Fibroblast of peridontal ligament (primary cell): ENCODE data around the gene NADSYN1.

ENCODE experiments used
- DNase-seq: peaks from one replicate; pipeline ENCODE4 v3.0.0-alpha.2; 2010; ENCODE audit errors: extremely low read depth

The NADSYN1 gene

DNA sequence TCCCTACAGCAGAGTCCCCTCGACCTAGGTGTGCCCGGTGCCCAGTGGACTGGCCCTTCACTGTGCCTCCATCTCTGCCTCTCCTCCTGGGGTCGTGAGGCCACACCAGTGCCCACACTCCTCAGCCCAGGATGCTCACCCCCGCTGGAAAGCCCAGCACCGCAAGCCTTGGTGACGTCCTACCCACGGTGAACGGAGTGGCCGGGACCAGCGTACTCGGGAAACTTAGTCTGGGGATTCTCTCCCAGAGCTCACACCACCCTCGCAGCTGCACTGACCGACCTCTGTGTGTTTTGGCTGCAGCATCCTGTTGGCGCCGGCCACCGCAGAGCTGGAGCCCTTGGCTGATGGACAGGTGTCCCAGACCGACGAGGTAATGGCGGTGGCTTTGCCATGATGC, 38.5 kb downstream of the NADSYN1 start:
- DNase-seq = no peak

DNA sequence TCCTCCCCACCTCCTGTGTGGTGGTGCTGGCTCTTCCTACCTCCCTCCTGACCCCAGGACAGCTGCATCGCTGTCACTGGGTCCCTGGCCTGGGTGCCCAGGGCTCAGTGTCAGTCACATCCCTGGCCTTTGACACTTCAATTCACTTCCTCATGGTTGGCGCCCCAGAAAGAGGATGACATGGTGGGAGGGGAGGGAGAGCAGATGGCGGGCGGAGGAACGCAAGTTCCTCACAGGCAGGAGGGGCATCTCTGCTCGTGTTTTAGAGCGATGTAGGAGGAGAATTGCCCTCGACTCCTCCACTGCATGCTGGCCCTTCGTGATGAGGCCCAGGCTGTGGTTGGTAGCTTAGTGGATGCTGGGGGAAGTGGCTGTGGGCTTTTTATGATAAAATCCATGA, 38.9 kb downstream of the NADSYN1 start:
- no peak for DNase-seq

DNA sequence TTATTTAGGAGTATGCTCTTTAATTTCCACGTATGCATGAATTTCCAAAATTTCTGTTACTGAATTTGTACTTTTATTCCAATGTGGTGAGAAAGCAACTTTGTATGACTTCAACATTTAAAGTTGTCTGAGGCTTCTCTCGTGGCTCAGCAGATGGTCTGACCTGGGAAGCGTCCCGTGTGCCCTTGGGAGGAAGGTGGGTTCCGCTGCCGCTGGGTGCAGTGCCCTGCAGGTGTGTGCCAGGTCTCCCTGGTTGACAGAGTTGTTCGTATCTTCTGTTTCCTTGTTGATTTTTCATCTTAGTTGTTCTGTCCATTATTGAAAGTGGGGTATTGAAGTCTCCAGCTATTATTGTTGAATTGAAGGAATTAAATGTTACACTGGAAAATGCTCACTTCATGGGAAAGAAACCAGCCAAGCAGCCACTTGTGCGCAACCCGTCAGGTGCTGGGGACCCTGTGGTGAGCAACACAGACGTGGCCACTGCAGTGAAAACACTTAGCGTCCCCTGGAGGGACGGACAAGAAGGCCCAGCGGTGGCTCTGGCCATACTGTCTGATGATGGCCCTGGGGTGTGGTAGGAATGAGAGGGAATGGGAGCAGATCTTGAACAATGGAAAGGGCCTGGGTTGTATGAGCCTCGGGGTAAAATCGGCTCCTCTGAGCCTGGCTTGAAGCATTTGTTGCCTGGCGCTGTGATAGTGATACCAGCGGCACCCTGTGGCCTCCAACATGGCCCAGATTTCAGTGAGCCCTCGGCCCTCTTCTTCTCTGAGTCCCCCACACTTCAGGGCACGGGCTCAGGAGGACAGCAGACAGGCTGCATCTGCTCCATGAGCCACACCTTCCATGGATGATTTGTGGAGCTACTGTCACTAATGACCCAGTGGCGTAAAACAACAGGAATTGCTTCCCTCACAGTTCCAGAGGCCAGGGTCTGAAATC, 42.6 kb downstream of the NADSYN1 start:
- no peak for DNase-seq

DNA sequence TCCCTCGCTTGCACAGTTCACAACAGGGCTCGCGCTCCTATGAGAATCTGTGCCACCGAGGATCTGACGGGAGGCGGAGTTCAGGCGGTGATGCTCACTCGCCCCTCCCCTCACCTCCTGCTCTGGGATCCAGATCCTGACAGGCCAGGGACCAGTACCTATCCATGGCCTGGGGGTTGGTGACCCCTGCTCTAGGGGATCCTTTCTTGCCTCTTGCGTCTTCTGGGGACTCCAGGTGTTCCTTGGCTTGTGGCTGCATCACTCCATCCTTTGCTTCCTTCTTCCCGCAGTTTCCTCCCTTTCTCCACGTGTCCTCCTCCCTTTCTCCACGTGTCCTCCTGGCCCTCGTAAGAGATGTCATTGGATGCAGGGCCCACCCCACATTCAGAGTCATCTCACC, 43.4 kb downstream of the NADSYN1 start:
- DNase-seq = no peak

DNA sequence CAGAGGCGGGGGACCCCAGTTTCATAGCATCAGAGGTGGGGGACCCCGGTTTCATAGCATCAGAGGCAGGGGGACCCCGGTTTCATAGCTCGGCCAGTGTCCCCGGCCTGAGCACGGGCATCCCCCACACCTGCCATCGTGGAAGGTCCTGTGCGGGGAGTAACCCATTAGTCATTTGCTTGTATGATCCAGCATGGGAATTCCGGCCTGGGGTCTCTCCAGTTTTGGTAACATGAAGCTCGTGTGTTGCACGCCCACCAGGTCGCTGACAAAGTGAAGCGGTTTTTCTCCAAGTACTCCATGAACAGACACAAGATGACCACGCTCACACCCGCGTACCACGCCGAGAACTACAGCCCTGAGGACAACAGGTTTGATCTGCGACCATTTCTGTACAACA, 45.1 kb downstream of the NADSYN1 start:
- no peak for DNase-seq

- DNase-seq = no peak
Observed at GRCh38 chr11:71499125-71499524, 46.1 kb downstream of the NADSYN1 start.

- no peak for DNase-seq
Observed at GRCh38 chr11:71499546-71499945, 46.5 kb downstream of the NADSYN1 start.

DNA sequence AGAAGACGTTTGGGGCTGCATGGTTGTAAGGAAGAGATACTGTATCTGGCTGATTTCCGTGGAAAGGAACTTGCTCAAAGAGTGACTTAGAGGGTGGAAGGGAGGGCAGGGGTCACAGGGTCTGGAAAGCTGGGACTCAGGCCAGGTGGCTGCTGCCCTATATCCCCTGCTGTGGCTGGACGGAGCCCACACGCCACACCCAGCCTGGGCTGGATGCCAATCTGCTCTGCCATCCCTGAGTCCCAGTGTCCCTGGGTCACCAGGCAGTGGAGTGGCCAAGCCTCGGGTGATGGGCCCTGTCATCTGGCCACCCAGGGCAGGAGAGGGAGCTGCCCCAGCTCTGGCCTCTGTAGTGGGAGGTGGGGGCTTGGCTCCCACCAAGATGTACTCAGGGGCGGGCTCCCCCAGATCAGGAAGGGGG, 47.6 kb downstream of the NADSYN1 start:
- no peak for DNase-seq

DNA sequence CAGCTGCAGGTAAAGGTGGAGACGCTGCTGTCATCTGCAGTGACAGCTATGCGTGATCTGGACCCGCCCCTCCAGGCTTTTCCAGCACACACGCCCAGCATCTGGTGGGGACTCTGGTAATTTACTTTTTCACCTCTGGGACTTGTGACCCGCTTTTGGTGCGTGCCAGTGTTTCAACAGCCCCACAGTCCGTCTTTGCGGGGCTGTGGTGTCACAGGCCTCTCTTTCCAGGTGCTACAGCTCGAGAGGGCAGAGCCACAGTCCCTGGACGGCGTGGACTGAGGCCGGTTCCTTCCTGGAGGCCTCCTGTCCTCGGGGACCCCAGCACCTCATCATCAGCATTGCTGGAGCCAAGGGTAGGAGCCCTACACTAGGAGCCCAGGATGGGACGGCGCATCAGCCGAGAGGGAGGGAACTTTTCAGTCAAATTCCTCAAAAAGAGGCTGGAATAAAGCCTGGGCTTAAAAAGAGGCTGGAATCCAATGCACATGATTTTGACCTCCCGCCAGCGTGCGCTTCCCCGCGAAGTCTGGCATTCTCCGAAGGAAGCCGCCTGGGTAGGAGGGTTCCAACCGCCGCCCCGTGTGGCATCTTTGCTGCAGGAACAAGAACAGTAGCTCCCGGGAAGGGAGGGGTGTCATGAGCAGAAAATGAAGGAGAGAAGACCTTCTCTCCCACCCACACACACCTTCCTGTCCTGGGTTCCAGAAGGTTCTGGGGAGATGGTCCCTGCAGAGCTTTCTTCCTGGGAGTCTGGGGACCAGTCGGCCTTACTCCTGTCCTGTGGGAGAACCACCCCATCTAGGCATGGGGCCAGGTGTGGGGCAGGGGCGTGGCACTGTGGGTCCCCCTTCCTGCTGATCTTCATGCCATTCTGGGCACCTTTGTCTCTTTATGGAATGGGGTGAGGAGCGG, 48.3 kb downstream of the NADSYN1 start:
- no peak for DNase-seq

GRCh38 chr11:71502026-71502425, 49.0 kb downstream of the NADSYN1 start:
- DNase-seq = no peak

GRCh38 chr11:71502871-71503435, 50.0 kb downstream of the NADSYN1 start:
- DNase-seq = no peak

DNA sequence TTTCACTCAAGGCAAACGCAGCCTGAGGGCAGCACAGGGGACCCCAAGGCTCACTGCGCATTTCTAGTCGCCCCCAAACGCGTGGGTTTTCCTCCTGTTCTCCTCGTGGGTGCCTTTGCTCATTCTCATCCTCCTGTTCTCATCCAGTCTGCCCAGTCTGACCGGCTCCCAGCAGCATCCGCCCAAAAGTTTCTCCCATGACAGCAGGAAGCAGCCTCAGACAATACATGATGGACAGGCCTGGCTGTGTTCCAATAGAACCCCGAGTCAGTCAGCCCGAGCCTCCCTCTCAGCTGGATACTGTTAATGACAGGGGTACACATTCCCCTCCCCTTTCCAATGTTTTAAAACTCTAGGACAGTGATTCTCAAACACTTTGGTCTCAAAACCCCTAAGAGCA, 51.5 kb downstream of the NADSYN1 start:
- DNase-seq = no peak

GRCh38 chr11:71505001-71505400, 52.0 kb downstream of the NADSYN1 start:
- no peak for DNase-seq

DNA sequence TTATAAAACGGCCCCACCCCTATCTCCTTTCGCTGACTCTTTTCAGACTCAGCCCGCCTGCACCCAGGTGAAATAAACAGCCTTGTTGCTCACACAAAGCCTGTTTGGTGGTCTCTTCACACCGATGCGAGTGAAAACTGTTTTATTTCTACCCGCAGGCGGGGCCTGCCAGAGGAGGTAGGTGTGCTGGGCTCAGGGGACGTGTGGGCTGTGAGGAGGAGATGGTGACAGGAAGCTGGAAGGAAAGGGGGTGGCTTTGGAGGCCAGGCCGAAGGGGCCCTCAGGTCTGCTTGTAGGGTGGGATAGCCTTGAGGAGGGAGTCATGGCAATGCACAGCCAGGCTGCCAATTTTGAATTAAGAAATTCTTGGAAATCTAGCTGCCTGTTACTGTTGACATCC, 52.8 kb downstream of the NADSYN1 start:
- no peak for DNase-seq

DNA sequence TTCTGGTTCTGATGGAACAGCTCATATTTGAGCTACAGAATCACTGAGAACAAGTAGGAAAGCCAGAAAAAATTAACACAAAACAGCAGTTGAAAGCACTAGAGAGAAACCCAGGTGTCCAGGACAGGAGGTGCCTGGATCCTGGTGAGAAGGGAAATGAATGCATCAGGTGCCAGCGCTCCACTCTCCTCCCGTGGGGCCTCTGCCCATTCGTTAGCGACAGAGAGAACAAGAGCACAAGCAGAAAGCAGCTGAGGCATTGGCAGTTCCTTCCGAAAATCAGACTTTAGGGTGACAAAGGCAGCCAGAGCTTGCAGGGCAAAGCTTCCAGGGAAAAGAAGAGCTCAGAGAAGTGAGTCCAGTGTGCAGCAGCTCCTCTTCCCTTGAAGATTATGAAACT, 54.1 kb downstream of the NADSYN1 start:
- no peak for DNase-seq

DNA sequence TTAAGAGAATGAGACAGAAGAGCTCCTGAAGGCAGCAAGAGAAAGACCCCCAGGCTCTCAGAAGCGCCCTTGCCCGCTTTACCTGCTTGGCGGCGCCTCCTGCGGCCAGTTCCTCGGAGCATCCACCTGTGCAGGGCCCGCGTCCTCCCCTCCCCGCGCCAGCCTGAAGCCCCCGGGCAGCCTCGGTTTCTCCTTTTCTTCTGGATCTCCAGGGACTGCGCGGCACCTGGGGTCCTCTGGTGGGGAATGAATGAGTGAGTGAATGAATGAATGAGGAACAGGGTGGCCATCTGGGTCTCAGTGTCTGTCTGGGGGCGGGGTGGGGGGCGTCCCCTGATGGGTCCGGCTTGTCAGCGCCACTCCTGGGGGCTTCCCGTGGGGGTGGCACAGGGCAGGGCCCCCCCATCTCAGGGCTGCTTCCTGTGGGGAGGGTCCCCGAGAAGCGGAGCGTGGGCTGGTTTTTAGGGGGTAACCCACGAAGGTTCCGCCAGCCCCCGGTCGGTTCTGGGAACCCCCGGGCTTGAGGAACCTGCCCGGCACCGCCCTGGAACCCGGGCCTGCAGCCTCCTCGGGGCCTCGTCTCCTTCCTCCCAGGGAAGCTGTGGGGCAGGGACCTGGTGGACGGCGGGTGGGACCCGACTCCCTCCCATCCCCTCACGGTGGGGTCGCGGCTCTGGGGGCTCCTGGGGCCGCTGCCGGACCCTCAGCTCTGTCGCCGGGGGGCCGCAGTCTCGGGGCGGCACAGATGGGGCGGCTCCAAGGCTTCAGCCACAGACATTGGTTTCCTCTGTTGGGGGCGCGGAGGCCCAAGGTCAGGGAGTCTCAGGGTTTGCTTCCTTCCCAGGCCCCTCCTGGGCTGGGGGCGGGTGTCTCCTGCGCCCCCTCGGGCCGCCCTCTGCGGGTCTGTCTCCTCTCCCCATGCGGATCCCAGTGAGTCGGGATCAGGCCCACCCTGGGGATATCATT, 65.8 kb downstream of the NADSYN1 start:
- no peak for DNase-seq

- DNase-seq = no peak
Observed at GRCh38 chr11:71519546-71519945, 66.5 kb downstream of the NADSYN1 start.

- DNase-seq = no peak
Observed at GRCh38 chr11:71525188-71525937, 72.4 kb downstream of the NADSYN1 start.

DNA sequence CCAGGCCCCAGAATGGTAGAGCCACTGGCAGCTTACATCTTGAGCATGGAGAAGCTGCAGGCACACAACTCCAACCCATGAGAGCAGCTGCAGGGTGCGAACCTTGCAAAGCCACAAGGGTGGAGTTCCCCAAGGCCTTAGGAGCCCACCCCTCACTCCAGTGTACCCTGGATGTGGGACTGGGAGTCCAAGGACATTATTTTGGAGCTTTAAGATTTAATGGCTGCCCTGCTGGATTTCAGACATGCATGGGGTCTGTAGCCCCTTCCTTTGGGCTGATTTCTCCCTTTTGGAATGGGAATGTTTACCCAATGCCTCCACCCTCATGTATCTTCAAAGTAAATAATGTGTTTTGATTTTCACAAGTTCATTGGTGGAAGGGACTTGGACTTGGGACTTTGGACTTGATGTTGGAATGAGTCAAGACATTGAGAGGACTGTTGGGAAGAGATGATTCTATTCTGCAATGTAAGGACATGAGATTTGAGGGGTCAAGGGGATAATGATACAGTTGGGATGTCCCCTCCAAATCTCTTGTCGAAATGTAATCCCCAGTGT, 73.0 kb downstream of the NADSYN1 start:
- no peak for DNase-seq
